Suppressor macrophage treated with lipopolysaccharide for 1 hour (primary cell): ENCODE measurements around the gene CBFA2T3.

Experiments used
- DNase-seq, 3 donors: peaks; one replicate each; pipeline ENCODE4 v3.0.0-alpha.2; 2020 to 2022

Gene CBFA2T3

GRCh38 chr16:88936556-88937205 lies 40.3 kb downstream of the CBFA2T3 start:
- DNase-seq, result peak; percentile 80 to 86 (median 86)

DNA sequence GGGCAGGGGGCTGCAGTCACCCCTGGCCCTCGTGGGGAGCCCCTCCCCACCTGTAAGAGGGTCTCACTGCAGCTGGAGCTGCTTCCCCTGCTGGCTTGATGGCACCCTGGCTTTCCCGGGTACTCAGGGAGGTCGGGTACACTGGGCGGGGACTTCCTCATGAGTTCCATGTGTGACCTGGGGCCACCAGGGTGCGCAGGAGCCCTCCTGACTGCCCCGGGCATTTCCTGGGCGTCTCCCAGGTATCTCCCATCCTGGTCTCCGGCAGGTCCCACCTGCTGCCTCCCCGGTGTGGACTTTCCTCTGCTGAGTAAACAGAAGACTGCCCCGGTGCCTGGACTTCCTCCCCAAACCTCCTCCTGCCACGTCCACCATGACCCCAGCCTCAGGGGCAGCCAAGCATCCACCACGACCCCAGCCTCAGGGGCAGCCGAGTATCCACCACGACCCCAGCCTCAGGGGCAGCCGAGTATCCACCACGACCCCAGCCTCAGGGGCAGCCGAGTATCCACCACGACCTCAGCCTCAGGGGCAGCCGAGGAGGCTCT lies 40.9 kb downstream of the CBFA2T3 start:
- DNase-seq, result peak in 1 of 3 donors; percentile 57

GRCh38 chr16:88934066-88934667 lies 42.8 kb downstream of the CBFA2T3 start:
- DNase-seq, result no peak

DNA sequence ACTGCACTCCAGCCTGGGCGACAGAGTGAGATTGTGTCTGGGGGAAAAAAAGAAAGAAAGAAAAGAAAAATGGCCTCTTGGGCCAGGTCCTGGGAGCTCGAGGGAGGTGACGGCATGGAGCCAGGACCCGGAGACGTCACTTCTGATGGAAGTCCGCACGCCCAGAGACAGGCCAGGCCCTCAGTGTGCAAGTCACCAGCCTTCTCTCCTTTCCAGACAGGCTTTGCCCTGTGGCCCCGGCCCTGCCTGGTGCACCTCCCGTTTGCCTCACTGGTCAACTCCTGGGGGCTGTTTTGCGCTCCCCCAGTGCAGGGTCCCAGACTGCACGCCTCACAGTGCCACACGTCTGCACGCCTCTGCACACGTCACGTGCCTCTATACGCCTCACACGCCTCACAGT lies 44.1 kb downstream of the CBFA2T3 start:
- no peak for DNase-seq

- no peak for DNase-seq
These were observed 45.1 kb downstream of the CBFA2T3 start for GRCh38 chr16:88931936-88932335.

DNA sequence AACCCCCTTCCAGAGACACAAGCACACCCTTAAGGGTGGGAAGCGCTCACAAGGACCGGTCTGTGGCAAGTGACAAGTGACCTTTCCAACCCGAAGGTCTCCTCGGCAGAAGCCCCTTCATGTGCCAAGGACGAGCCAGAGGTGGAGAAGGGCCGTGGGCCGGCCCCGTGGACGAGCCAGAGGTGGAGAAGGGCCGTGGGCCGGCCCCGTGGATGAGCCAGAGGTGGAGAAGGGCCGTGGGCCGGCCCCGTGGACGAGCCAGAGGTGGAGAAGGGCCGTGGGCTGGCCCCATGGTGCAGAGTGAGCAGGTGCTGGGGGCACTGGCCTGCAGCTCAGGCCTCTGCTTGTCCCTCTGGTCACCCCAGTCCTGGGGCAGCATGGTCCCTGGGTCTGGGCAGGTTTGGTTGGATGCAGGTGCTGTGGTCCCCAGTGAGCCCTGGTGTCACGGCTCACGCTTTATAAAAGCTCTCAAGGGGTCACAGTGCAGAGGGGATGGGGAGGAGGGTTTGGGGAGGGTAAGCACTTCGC lies 45.6 kb downstream of the CBFA2T3 start:
- DNase-seq, result no peak

GRCh38 chr16:88930716-88931115 lies 46.3 kb downstream of the CBFA2T3 start:
- no peak for DNase-seq

GRCh38 chr16:88929091-88929445 lies 47.9 kb downstream of the CBFA2T3 start:
- DNase-seq, result no peak

- no peak for DNase-seq
These were observed 48.5 kb downstream of the CBFA2T3 start for GRCh38 chr16:88928405-88929090.

- no peak for DNase-seq
These were observed 49.3 kb downstream of the CBFA2T3 start for GRCh38 chr16:88927661-88928060.

DNA sequence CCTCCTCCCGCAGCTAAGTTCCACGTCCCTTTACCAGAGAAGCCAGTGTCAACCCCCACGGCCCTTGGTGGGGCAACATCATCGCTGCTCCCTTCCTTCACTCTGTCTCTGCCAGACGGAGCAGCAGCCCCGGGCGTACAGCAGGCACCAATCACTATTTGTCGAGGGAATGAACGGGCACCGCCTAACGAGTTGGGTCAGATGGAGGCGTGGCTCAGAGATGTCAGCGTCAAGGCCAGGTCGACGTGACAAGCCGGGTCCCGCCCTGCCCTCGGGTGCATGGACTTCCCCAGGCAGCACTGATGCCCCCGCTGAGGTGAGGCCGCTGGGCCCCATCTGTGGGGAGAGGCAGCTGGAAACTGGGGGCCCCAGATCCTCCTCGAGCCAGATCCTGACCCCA lies 50.0 kb downstream of the CBFA2T3 start:
- no peak for DNase-seq

DNA sequence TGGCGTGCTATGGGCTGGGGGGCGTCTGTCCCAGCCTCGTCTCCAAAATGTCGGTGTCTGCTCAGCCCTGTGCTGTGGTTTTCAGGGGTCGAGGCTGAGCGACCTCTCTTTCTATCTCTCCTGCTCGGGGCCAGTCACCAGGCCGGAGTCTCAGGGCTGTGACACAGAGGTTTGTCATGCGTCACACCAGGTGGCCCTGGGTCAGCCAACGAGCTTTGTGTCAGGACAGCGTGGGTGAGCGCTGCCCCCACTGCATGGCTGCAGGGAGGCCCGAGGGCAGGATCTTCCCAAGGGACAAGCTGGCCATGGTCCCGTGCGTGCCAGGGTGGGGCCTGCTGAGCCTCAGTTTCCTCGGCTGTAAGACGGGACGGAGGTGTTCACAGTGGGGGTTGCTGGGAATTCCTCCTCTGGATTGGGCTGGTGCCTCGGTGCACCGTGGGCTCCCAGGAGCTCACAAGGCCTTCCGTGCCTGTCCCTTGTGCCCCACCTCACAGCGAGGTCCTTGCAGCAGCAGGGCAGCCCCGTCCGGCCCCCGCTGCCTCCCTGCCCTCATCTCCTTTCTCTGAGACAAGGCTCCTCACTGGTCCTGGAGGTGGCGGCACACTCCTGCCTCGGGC lies 50.5 kb downstream of the CBFA2T3 start:
- no peak for DNase-seq

GRCh38 chr16:88925540-88925887 lies 51.5 kb downstream of the CBFA2T3 start:
- no peak for DNase-seq

GRCh38 chr16:88924834-88925539 lies 52.0 kb downstream of the CBFA2T3 start:
- peak; percentile 53 to 60 (median 53) for DNase-seq

GRCh38 chr16:88923926-88924833 lies 52.8 kb downstream of the CBFA2T3 start:
- no peak for DNase-seq

- no peak for DNase-seq
These were observed 53.6 kb downstream of the CBFA2T3 start for GRCh38 chr16:88923450-88923849.

- DNase-seq, result no peak
These were observed 54.1 kb downstream of the CBFA2T3 start for GRCh38 chr16:88922826-88923410.

GRCh38 chr16:88922114-88922825 lies 54.7 kb downstream of the CBFA2T3 start:
- peak; percentile 54 to 73 (median 62) for DNase-seq

GRCh38 chr16:88921591-88921990 lies 55.4 kb downstream of the CBFA2T3 start:
- DNase-seq, result no peak
